Smooth muscle cell (in vitro differentiated cells): ENCODE measurements around the gene VASH2. TPM values are rescaled to one million over a fixed set of nuclear protein-coding genes. Genes with fewer than 3 reads are reported as not detected.

Experiments used
- DNase-seq: peaks from one replicate; lab custom pipeline; 2025; ENCODE audit not compliant: unreplicated experiment; lab: John Stamatoyannopoulos, UW
- H2AFZ ChIP-seq: fragments of 200-600 bp; sonication (generic); 2 replicates; pipeline ENCODE4 v1.6.0; 2016; ENCODE audit warnings: antibody characterized with exemption, low read depth, mild to moderate bottlenecking
- H3F3A ChIP-seq: fragments of 200-600 bp; sonication (generic); 2 replicates; pipeline ENCODE4 v1.6.0; 2017; ENCODE audit warnings: antibody characterized with exemption, low read depth
- H3K27ac ChIP-seq: fragments of 200-600 bp; sonication (generic); 2 replicates; pipeline ENCODE4 v1.5.1; 2016; ENCODE audit warnings: low read depth, mild to moderate bottlenecking
- H3K27me3 ChIP-seq: fragments of 200-600 bp; sonication (generic); 2 replicates; pipeline ENCODE4 v1.6.1; 2016; ENCODE audit warnings: low read depth, mild to moderate bottlenecking
- H3K36me3 ChIP-seq: fragments of 200-600 bp; sonication (generic); 2 replicates; pipeline ENCODE4 v1.5.1; 2016; ENCODE audit warnings: low read depth
- H3K4me1 ChIP-seq: fragments of 200-600 bp; sonication (generic); 2 replicates; pipeline ENCODE4 v1.5.1; 2016; ENCODE audit warnings: low read depth
- H3K4me2 ChIP-seq: fragments of 200-600 bp; sonication (generic); 2 replicates; pipeline ENCODE4 v1.6.0; 2016; ENCODE audit warnings: mild to moderate bottlenecking
- H3K4me3 ChIP-seq: fragments of 200-600 bp; sonication (generic); 2 replicates; pipeline ENCODE4 v1.5.1; 2016; ENCODE audit warnings: mild to moderate bottlenecking
- H3K79me2 ChIP-seq: fragments of 200-600 bp; sonication (generic); 2 replicates; pipeline ENCODE4 v1.6.0; 2016; ENCODE audit warnings: low read depth, mild to moderate bottlenecking
- H3K9ac ChIP-seq: fragments of 200-600 bp; sonication (generic); 2 replicates; pipeline ENCODE4 v1.6.0; 2016; ENCODE audit warnings: low read depth
- H3K9me3 ChIP-seq: fragments of 200-600 bp; sonication (generic); replicated peaks from 2 replicates; pipeline ENCODE4 v1.5.1; 2016; ENCODE audit warnings: low read depth
- H4K20me1 ChIP-seq: fragments of 200-600 bp; sonication (generic); 2 replicates; pipeline ENCODE4 v1.6.0; 2016; ENCODE audit warnings: low read depth
- WGBS: methylation state at CpG from one replicate; pipeline ENCODE4 v1.1.7; 2016; ENCODE audit warnings: low lambda C conversion rate; 5-methylcytosine and 5-hydroxymethylcytosine counted together
- polyA plus RNA-seq: library from polyadenylated mRNA; unstranded; fragments of >200 nt; fragmentation: Nextera tagmentation; extraction: Ambion mirVana; gene quantifications from 2 replicates; pipeline ENCODE4 v1.2.1, GENCODE V29; 2016
- total RNA-seq: library from RNA; depleted of rRNA; stranded (reverse); fragments of >200 nt; gene quantifications from 2 replicates; pipeline ENCODE4 v1.2.3, GENCODE V29; 2014
- TF ChIP-seq, protein P1 (sequence below): fragments of 200-600 bp; sonication (generic); IDR thresholded peaks from 2 replicates; pipeline ENCODE4 v1.5.1; 2017; ENCODE audit warnings: borderline replicate concordance, mild to moderate bottlenecking, antibody characterized with exemption; ENCODE audit not compliant: insufficient read depth, poor library complexity, severe bottlenecking

VASH2 gene
- total and polyA plus RNA-seq, 2 experiments from 2014 or later, result 6.9 to 16.0 TPM

DNA sequence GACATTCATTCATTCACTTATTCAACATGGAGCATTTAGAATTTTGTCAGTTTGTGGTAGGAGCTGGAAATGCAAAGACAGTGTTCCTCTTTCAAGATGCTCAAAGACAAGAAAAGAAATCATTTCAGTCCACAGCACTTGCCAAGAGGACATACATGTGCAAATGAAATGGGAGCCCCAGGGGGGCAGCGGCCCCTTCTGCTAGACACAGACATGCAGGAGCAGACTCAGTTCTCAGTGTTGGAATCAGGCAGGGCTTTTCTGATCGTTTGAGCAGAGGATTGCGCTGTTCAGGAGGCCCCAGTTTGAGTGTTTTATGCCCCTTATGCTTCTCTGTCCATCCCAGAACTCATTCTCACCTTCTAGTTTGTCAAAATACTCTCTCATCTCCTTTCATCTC is 35.6 kb upstream of the VASH2 start:
- peaks cover 17% of the 10 kb centered on the region for H3K4me1 ChIP-seq
- TF ChIP-seq, protein P1, sequence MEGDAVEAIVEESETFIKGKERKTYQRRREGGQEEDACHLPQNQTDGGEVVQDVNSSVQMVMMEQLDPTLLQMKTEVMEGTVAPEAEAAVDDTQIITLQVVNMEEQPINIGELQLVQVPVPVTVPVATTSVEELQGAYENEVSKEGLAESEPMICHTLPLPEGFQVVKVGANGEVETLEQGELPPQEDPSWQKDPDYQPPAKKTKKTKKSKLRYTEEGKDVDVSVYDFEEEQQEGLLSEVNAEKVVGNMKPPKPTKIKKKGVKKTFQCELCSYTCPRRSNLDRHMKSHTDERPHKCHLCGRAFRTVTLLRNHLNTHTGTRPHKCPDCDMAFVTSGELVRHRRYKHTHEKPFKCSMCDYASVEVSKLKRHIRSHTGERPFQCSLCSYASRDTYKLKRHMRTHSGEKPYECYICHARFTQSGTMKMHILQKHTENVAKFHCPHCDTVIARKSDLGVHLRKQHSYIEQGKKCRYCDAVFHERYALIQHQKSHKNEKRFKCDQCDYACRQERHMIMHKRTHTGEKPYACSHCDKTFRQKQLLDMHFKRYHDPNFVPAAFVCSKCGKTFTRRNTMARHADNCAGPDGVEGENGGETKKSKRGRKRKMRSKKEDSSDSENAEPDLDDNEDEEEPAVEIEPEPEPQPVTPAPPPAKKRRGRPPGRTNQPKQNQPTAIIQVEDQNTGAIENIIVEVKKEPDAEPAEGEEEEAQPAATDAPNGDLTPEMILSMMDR, result no peak
- H3K4me2 ChIP-seq, result no peak overlapping the region
- no peak overlapping the region for H3K9ac ChIP-seq
- no peak for DNase-seq
- WGBS, result 46% methylated on average over 3 of the region's 3 CpGs
- H3K4me3 ChIP-seq, result no peak overlapping the region
- H3K36me3 ChIP-seq, result no peaks in the 10 kb centered on the region
- no peak overlapping the region for H3K27ac ChIP-seq
- no peaks in the 10 kb centered on the region for H3K79me2 ChIP-seq
- no peaks in the 10 kb centered on the region for H4K20me1 ChIP-seq
- H3F3A ChIP-seq, result no peaks in the 10 kb centered on the region
- H3K9me3 ChIP-seq, result no peaks in the 10 kb centered on the region
- peaks cover under 1% of the 10 kb centered on the region for H3K27me3 ChIP-seq
- no peak overlapping the region for H2AFZ ChIP-seq

DNA sequence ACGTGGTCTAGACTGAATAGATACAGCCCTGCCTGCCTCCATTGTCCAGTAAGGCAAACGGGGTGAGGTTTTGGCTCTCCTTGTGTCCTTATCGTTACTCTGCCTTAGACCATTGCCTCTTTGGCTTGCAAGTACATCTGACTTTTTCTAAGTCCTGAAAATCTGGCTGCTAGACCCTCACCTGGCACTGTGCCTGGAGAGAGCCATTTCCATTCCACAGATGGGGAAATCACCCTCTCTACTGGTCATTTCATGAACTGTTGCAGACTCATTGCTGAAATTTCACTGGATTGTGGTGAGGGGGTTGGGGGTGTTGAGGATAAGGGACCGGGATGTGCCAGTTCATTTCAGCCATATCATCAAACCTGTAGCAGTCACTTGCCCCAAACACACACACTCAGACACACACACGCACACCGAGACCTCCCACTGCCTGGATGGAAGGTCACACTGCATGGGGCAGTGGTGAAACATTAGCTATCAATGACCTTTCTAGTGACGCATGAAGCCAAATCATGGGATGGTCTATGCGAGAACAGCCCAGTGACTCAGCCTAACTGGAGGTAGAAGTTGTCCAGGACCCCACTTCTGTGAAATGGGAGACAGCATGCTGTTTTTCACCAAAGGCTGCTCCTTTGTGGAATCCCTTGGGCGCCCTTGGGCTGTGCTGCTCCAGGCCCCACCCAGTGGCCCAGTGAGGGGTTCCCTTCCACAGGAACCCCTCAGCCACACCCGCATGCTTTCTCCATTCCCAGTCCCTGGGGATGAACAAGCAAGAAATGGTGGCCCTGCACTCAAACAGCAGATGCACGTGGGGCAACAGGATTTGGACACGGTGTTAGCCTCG is 34.9 kb upstream of the VASH2 start:
- Histone ChIP-seq H3K4me2 (no peak overlapping the region), H3K9ac (no peak overlapping the region), H3K27ac (no peak overlapping the region), H3K27me3 (no peaks in the 10 kb centered on the region), H3K79me2 (no peaks in the 10 kb centered on the region), H2AFZ (no peak overlapping the region), H3F3A (no peaks in the 10 kb centered on the region), H4K20me1 (no peaks in the 10 kb centered on the region), H3K36me3 (no peaks in the 10 kb centered on the region), H3K9me3 (no peaks in the 10 kb centered on the region), H3K4me1 (peaks cover 17% of the 10 kb centered on the region), H3K4me3 (no peak overlapping the region)
- WGBS, result 55% methylated on average over 13 of the region's 13 CpGs
- DNase-seq, result no peak
- TF ChIP-seq, protein P1, result peak; percentile 21

DNA sequence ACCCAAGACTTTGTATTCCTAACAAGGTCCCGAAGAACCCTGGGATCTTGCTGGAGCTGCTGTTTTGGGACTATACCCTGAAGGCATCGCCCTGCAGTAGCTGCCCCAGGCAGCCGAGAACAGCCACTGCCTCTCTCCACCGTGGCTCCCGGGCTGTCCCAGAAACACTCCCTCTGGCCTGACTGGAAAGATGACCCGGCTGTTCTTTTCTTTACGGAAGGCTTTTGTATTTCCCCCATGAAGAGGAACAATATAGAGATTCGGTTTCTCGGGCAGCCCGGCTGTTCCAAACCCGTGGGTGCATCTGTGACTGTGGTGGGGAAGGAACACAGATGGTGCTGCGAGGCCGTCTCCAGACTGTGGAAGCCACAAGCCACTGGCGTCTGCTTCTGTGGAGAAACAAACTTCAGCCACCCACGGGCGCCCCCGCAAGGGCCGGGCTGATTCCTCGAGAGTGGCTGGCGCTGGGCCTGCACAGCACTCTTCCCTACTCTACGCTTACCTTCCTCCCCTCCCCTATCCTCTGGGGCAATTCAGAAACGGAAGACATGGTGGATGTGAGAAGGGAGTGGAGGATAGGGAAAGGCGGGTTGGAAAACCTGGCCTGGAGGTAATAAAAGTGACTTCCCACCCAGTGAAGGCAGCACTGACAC is 33.7 kb upstream of the VASH2 start:
- Histone ChIP-seq H3K4me1 (peaks cover 17% of the 10 kb centered on the region), H3K27me3 (no peaks in the 10 kb centered on the region), H3K4me2 (peak overlapping the region; percentile 67), H3K4me3 (peak overlapping the region; percentile 1), H3K27ac (peak overlapping the region; percentile 6), H3F3A (no peaks in the 10 kb centered on the region), H3K36me3 (no peaks in the 10 kb centered on the region), H4K20me1 (no peaks in the 10 kb centered on the region), H3K9me3 (no peaks in the 10 kb centered on the region), H3K79me2 (no peaks in the 10 kb centered on the region), H2AFZ (peak overlapping the region; percentile 73), H3K9ac (no peak overlapping the region)
- WGBS, result 24% methylated on average over 23 of the region's 23 CpGs
- TF ChIP-seq, protein P1, result no peak
- no peak for DNase-seq
